GM12878 (cell line): ENCODE data around the gene POLR1G. TPM values are rescaled to one million over a fixed set of nuclear protein-coding genes. Genes with fewer than 3 reads are reported as not detected.

Experiments
- ATAC-seq: fragments of 200-7000 bp; cut with Tn5 transposase; 3 replicates; pipeline ENCODE4 v1.9.1; 2020; ENCODE audit warnings: mild to moderate bottlenecking, moderate library complexity
- BruUV-seq: library from RNA; stranded (reverse); fragments of 400-500 nt; replicated peaks from 2 replicates; lab custom pipeline; 2021; lab: Mats Ljungman, UMichigan
- CTCF ChIA-PET: fragments of 300-600 bp; sonication (Branson Sonifier 250); formaldehyde crosslinking; extraction: SDS; loops from one replicate; lab custom pipeline; 2021; ENCODE audit warnings: inconsistent platforms; lab: Yijun Ruan, JAX
- POLR2A ChIA-PET: fragments of 350-600 bp; formaldehyde crosslinking; extraction: SDS; loops from one replicate; lab custom pipeline; 2021; ENCODE audit warnings: inconsistent platforms; lab: Charles Lee
- RAD21 ChIA-PET: fragments of 300-600 bp; sonication (Branson Sonifier 250); formaldehyde crosslinking; loops from one replicate; lab custom pipeline; 2023; ENCODE audit warnings: antibody characterized with exemption; ENCODE audit not compliant: unreplicated experiment; lab: Charles Lee
- SMC1A ChIA-PET: fragments of 300-600 bp; sonication (Branson Sonifier 250); formaldehyde crosslinking; loops from one replicate; lab custom pipeline; 2023; ENCODE audit not compliant: unreplicated experiment, uncharacterized antibody; lab: Charles Lee
- DNase-seq: peaks from one replicate; pipeline ENCODE4 v3.0.0-alpha.2; 2011; ENCODE audit warnings: low read depth, low spot score
- FAIRE-seq: peaks from 3 replicates; lab custom pipeline; 2011; peaks lifted over from hg19 to GRCh38; lab: Jason Lieb, UNC
- H2AFZ ChIP-seq: 2 replicates; pipeline ENCODE4 v1.6.0; 2011; ENCODE audit warnings: low read depth, low read length, control low read depth; ENCODE audit not compliant: control insufficient read depth
- H3K27ac ChIP-seq: 2 replicates; pipeline ENCODE4 v1.5.1; 2011; ENCODE audit warnings: control low read depth; ENCODE audit not compliant: control insufficient read depth, insufficient read depth
- H3K27me3 ChIP-seq, 2 experiments: replicated peaks in 1 of 2; 2 replicates each; pipeline versions ENCODE4 v1.6.0 to v1.6.1; 2011; ENCODE audit warnings: low read length in 1 of 2; ENCODE audit not compliant: control insufficient read depth in 2 of 2, insufficient read depth in 2 of 2
- H3K36me3 ChIP-seq, 2 experiments: 2 replicates each; pipeline ENCODE4 v1.5.1; 2011; ENCODE audit warnings: low read length in 1 of 2; ENCODE audit not compliant: control insufficient read depth in 2 of 2, insufficient read depth in 2 of 2
- H3K4me1 ChIP-seq: 2 replicates; pipeline ENCODE4 v1.6.1; 2011; ENCODE audit warnings: mild to moderate bottlenecking, low read length, moderate library complexity, mixed read lengths; ENCODE audit not compliant: control insufficient read depth, insufficient read depth
- H3K4me2 ChIP-seq: 2 replicates; pipeline ENCODE4 v1.6.0; 2011; ENCODE audit warnings: control low read depth; ENCODE audit not compliant: control insufficient read depth, insufficient read depth
- H3K4me3 ChIP-seq: fragments of 200-600 bp; sonication (generic); 2 replicates; pipeline ENCODE4 v1.5.1; 2016
- H3K79me2 ChIP-seq: 2 replicates; pipeline ENCODE4 v1.6.0; 2011; ENCODE audit warnings: low read length; ENCODE audit not compliant: control insufficient read depth, insufficient read depth
- H3K9ac ChIP-seq: 2 replicates; pipeline ENCODE4 v1.8.0; 2011; ENCODE audit warnings: low read length, control low read depth, mixed read lengths; ENCODE audit not compliant: control insufficient read depth, insufficient read depth
- H3K9me3 ChIP-seq: replicated peaks from 3 replicates; pipeline ENCODE4 v1.5.1; 2011; ENCODE audit warnings: mild to moderate bottlenecking, low read length; ENCODE audit not compliant: control insufficient read depth, insufficient read depth
- H4K20me1 ChIP-seq: 2 replicates; pipeline ENCODE4 v1.6.0; 2011; ENCODE audit not compliant: control insufficient read depth, insufficient read depth
- CEBPZ ChIP-seq: fragments of 150-350 bp; IDR thresholded peaks from 2 replicates; pipeline ENCODE4 v1.6.1; 2016; ENCODE audit warnings: low read depth, low read length
- ETV6 ChIP-seq, 2 experiments: fragments of 450-650 bp in 1 of 2; IDR thresholded peaks in 1 of 2; conservative IDR thresholded peaks in 1 of 2; 2 replicates each; pipeline ENCODE4 v1.6.1; 2014; ENCODE audit warnings: antibody characterized with exemption in 1 of 2, borderline replicate concordance in 1 of 2, low read depth in 1 of 2, mild to moderate bottlenecking in 1 of 2, moderate library complexity in 1 of 2
- FOS ChIP-seq: IDR thresholded peaks from 3 replicates; pipeline ENCODE4 v1.6.1; 2011; ENCODE audit warnings: borderline replicate concordance; ENCODE audit not compliant: insufficient read length; ENCODE audit errors: extremely low read depth
- FOXM1 ChIP-seq: IDR thresholded peaks from 2 replicates; pipeline ENCODE4 v1.6.1; 2012; ENCODE audit warnings: low read depth, mild to moderate bottlenecking, inconsistent platforms, low read length, moderate library complexity
- IKZF2 ChIP-seq, 2 experiments: fragments of 450-650 bp; IDR thresholded peaks; 2 replicates each; pipeline ENCODE4 v1.6.1; 2017; ENCODE audit warnings: mild to moderate bottlenecking in 2 of 2, moderate library complexity in 2 of 2
- KLF5 ChIP-seq: fragments of 450-650 bp; IDR thresholded peaks from 2 replicates; pipeline ENCODE4 v1.6.1; 2014; ENCODE audit warnings: mild to moderate bottlenecking; ENCODE audit not compliant: partially characterized antibody
- MLLT1 ChIP-seq: fragments of 450-650 bp; IDR thresholded peaks from 2 replicates; pipeline ENCODE4 v1.6.1; 2016; ENCODE audit warnings: mild to moderate bottlenecking
- MTA2 ChIP-seq: fragments of 450-650 bp; IDR thresholded peaks from 2 replicates; pipeline ENCODE4 v1.6.1; 2016; ENCODE audit warnings: low read depth, mild to moderate bottlenecking, moderate library complexity
- NFYA ChIP-seq: IDR thresholded peaks from 2 replicates; pipeline ENCODE4 v1.6.1; 2011; ENCODE audit warnings: low read depth, mild to moderate bottlenecking, low read length, improper control_type of control experiment, borderline replicate concordance
- PAX5 ChIP-seq: IDR thresholded peaks from 2 replicates; pipeline ENCODE4 v1.6.1; 2011; ENCODE audit warnings: low read depth, low read length, borderline replicate concordance
- PKNOX1 ChIP-seq: fragments of 450-650 bp; IDR thresholded peaks from 2 replicates; pipeline ENCODE4 v1.6.1; 2016; ENCODE audit warnings: mild to moderate bottlenecking
- POLR2A ChIP-seq: IDR thresholded peaks from 2 replicates; pipeline ENCODE4 v1.6.1; 2011; ENCODE audit warnings: low read depth, mild to moderate bottlenecking, low read length
- RFX5 ChIP-seq: IDR thresholded peaks from 2 replicates; pipeline ENCODE4 v1.6.1; 2011; ENCODE audit warnings: low read depth, low read length, improper control_type of control experiment
- SIX5 ChIP-seq: IDR thresholded peaks from 2 replicates; pipeline ENCODE4 v1.6.1; 2011; ENCODE audit warnings: mild to moderate bottlenecking, low read depth, low read length, moderate library complexity; ENCODE audit not compliant: severe bottlenecking
- STAT3 ChIP-seq: IDR thresholded peaks from 2 replicates; pipeline ENCODE4 v1.6.1; 2011; ENCODE audit warnings: low read depth, low read length, improper control_type of control experiment
- SUPT20H ChIP-seq: IDR thresholded peaks from 2 replicates; pipeline ENCODE4 v1.6.1; 2011; ENCODE audit warnings: low read depth, mild to moderate bottlenecking, low read length, moderate library complexity, borderline replicate concordance; ENCODE audit not compliant: control insufficient read depth
- TAF1 ChIP-seq: IDR thresholded peaks from 2 replicates; pipeline ENCODE4 v1.6.1; 2011; ENCODE audit warnings: mild to moderate bottlenecking, low read depth, low read length, borderline replicate concordance
- WGBS: methylation state at CpG from one replicate; pipeline ENCODE4 v1.1.6; 2016; ENCODE audit warnings: low lambda C conversion rate; ENCODE audit not compliant: insufficient replicate concordance, insufficient coverage; ENCODE audit errors: missing lambda C conversion rate; 5-methylcytosine and 5-hydroxymethylcytosine counted together
- in situ Hi-C: fragments of 300-500 bp; cut with MboI; formaldehyde crosslinking; loops from 9 replicates; pipeline ENCODE4 v1.14.3; 2018; ENCODE audit warnings: mixed read lengths
- intact Hi-C: fragments of 100-400 bp; cut with micrococcal nuclease; formaldehyde crosslinking; loops from one replicate; pipeline ENCODE4 v1.14.2; 2022; ENCODE audit not compliant: unreplicated experiment
- polyA plus RNA-seq, 11 experiments: library from polyadenylated mRNA; depleted of rRNA in 4 of 11; unstranded in 6 of 11; stranded (reverse) in 5 of 11; fragments of >200 nt; fragmentation: Nextera tagmentation in 4 of 11; fragmentation: Illumina TruSeq in 1 of 11; extraction: Ambion mirVana in 4 of 11; extraction: Trizol in 1 of 11; gene quantifications; 1 replicate in 1 of 11; 2 replicates in 10 of 11; pipeline versions ENCODE4 v1.2.1 to v1.2.3, GENCODE V29; 2011 to 2016; ENCODE audit warnings: inconsistent platforms in 2 of 11, missing spikeins in 2 of 11, low read depth in 1 of 11
- total RNA-seq, 4 experiments: library from RNA; depleted of rRNA in 3 of 4; stranded (reverse); fragments of >200 nt in 3 of 4; fragmentation: Illumina TruSeq in 1 of 4; extraction: Trizol in 1 of 4; gene quantifications; 2 replicates each; pipeline versions ENCODE4 v1.2.1 to v1.2.3, GENCODE V29; 2013 to 2021

POLR1G gene
- total and polyA plus RNA-seq, 10 of the 15 experiments (the other 5 are each of a cell fraction or from before 2014, with no cell fraction given), result 2.0 to 30.9 (median 20.5) TPM

GRCh38 chr19:45445139-45445538 lies 38.7 kb downstream of the POLR1G start:
- 56% methylated on average over 4 of the region's 4 CpGs for WGBS
- in situ Hi-C loops, result no loop called here
- Histone ChIP-seq H2AFZ (no peak overlapping the region), H3K27ac (no peak overlapping the region), H3K9me3 (no peaks in the 10 kb centered on the region), H3K27me3 (no peaks in the 10 kb centered on the region), H3K79me2 (peaks cover 2% of the 10 kb centered on the region; the same call in 1 of the 2 replicates), H3K4me2 (peak overlapping the region; percentile 85; the same call in 1 of the 2 replicates), H3K4me3 (no peak overlapping the region), H4K20me1 (no peaks in the 10 kb centered on the region), H3K4me1 (peaks cover 31% of the 10 kb centered on the region), H3K9ac (no peak overlapping the region), H3K36me3 (no peaks in the 10 kb centered on the region)
- no TSS peak for BruUV-seq
- SMC1A ChIA-PET, result interaction anchor here (0.6 to 6.0 kb wide), 7 partner anchors 12 to 50 kb away, joined by 3 to 52 read pairs (median 4); partner anchors contain the start of gene FOSB
- DNase-seq, result no peak
- CTCF ChIA-PET, result interaction anchor here (0.6 to 6.4 kb wide), 11 partner anchors 11 to 261 kb away, joined by 3 to 176 read pairs (median 8); partner anchors contain the start of genes FOSB and PPP1R13L
- no peak for ATAC-seq
- TF ChIP-seq SUPT20H, result no peak
- TF ChIP-seq RFX5, result no peak
- no peak for TF ChIP-seq CEBPZ
- no peak for TF ChIP-seq FOS
- TF ChIP-seq FOXM1, result no peak
- TF ChIP-seq MLLT1, result no peak
- no peak for TF ChIP-seq IKZF2 (IDR thresholded peaks at IDR 0.05)
- TF ChIP-seq PAX5, result no peak
- no peak for TF ChIP-seq KLF5
- no peak for TF ChIP-seq SIX5
- no peak for TF ChIP-seq TAF1
- no peak for TF ChIP-seq POLR2A
- no peak for TF ChIP-seq MTA2
- no peak for TF ChIP-seq STAT3
- no peak for TF ChIP-seq ETV6 (conservative IDR thresholded peaks at IDR 0.05 in 1 of 2, IDR thresholded peaks at IDR 0.05 in 1 of 2; ENCODE audit: borderline replicate concordance in 1 of 2, low read depth in 1 of 2)
- no peak for TF ChIP-seq PKNOX1
- no peak for TF ChIP-seq NFYA
- no peak for FAIRE-seq
- POLR2A ChIA-PET, result interaction anchor here (1.0 to 1.9 kb wide), 5 partner anchors 12 to 34 kb away, joined by 3 to 9 read pairs (median 4); partner anchors contain the start of gene FOSB
- RAD21 ChIA-PET, result interaction anchor here (0.7 to 1.9 kb wide), 5 partner anchors 22 to 40 kb away, joined by 3 to 25 read pairs (median 7); partner anchors contain the start of gene FOSB
- intact Hi-C loops, result no loop called here
